ENCODE measurements around the gene TESMIN. TPM values are rescaled to one million over a fixed set of nuclear protein-coding genes. Genes with fewer than 3 reads are reported as not detected.

Gene TESMIN
- total RNA-seq, 1 donor from 2014 or later, result 4.9 TPM

GRCh38 chr11:68683536-68684384 lies 67.6 kb downstream of the TESMIN start:
- DNase-seq (ENCODE audit: low spot score), result no peak

DNA sequence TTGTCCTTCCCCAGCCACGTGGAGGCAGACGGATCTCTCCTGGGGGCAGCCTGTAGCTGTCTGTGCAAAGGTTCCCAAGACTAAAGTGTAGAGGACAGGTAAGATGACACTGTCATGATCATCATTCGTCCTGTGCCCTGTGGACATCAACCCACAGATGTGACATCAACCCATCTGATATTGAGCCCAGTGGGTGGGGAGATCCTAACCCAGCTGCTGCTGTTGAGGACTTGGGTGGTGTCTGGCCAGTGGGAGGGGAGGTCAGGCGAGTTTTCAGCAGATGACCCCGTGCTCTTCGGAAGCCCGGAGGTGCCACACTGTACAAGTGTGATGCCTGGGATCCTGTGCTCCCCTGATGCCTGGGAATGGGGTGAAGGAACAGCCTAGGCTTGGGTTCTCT lies 68.2 kb downstream of the TESMIN start:
- no peak for DNase-seq (ENCODE audit: low spot score)

DNA sequence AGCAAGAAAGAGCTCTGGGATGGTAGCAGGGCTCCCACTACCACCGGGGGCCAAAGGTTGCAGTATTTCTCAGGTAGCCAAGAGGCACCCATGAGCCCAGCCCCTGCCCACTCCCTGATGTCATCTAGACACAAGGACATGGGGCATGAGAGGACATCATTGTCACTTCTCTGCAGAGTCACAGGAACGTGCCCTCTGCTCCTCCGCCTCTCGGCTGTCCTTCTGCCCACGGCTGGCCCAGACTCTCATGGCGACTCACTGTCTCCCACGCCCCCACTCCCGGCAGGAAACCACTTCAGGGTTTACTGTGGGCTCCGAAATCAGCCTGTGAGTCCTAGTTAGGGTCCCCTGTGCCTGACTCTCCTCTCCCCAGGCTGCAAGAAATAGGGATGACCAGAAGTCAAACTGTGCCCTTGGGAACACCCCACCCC lies 68.8 kb downstream of the TESMIN start:
- DNase-seq (ENCODE audit: low spot score), result no peak

DNA sequence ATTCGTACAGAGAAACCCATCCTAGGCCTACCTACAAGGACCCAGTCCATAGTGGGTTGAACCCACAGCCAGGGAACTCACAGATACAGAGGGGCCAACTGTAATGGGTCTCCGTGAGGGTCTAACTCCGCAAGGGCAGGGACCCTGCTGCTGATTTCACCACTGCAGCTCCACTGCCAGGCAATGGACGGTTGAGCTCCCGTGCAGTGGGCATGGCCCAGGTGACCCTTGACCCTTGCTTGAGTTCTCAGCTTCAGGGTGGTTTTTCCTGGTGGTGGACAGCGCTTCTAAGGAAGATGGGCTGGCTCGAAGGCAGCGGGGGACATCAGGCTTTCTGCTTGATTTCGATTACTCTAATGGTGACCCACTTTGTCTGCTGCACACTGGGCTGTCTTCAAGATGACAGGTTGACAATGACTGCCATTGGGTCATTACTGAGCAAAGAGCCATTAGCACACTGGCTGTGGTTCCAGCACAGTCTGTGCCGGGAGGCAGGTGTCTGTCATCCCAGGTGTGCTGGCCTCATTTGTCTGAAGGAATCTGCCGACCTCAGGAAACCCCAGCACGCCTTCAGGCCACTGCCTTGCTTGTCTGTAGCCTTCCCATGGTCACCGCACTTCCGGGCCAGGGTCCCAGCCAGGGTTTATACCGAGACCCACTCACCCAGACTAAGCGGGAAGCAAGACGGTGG lies 70.6 kb downstream of the TESMIN start:
- DNase-seq (ENCODE audit: low spot score), result no peak

GRCh38 chr11:68678031-68678441 lies 73.3 kb downstream of the TESMIN start:
- no peak for DNase-seq (ENCODE audit: low spot score)

DNA sequence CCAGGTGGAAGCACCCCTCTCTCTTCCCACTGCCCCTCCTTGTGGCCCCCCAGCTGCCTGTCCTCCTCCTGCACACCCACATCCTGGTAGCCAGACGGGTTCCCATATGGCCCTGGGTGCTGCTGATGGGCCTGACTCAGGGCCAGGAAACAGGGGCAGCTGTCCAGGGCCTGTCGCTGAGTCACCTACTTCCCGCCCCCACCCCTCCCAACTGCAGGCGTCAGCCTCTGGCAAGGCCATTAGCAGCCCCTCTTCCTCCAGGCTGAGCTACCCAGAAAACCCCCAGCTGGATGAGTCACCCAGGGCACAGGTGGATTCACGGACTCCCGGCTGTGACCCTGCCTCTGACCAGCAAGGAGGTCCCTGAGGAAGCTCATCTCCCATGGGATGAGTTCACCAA lies 73.9 kb downstream of the TESMIN start:
- no peak for DNase-seq (ENCODE audit: low spot score)

GRCh38 chr11:68674461-68674860 lies 76.9 kb downstream of the TESMIN start:
- no peak for DNase-seq (ENCODE audit: low spot score)

- DNase-seq (ENCODE audit: low spot score), result no peak
Observed at GRCh38 chr11:68673991-68674390, 77.3 kb downstream of the TESMIN start.

GRCh38 chr11:68673306-68673945 lies 77.9 kb downstream of the TESMIN start:
- no peak for DNase-seq (ENCODE audit: low spot score)

GRCh38 chr11:68670208-68670992 lies 80.9 kb downstream of the TESMIN start:
- DNase-seq (ENCODE audit: low spot score), result no peak

DNA sequence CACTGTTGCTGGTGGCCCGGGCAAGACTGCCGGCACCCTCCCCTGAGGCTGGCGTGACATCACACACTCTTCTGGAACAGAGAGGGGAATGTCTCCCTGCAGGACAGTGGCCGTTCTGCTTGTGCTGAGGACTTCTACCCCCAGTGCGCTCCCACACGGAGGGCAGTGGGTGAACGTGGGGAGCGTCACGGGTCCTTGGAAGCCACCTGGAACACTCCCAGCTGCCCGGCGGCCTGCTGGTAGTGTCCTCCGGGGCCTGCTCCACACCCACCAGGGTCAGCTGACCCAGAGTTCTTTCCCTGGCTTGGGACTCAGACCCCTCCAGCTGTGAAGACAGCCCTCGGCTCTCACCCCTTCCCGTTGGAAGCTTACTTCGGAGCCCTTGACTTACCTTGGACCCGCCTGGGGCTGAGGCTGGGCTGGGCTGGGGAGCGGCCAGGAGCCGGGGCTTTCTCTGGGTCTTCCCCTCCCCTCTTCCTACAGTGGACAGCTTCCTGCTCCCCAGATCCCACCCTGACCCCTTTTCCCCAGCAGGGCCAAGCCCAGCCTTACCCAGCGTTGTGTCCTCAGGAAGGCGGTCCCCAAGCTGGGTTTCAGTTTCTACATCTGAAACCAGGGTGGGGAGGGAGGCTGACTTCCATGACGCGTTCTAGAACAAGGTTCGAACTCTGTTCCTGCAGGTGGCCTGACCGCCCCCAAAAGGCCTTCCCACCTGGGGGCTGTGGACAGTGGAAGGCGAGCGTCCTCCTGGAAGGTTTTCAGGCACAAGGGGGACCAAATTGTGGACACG lies 81.8 kb downstream of the TESMIN start:
- no peak for DNase-seq (ENCODE audit: low spot score)

DNA sequence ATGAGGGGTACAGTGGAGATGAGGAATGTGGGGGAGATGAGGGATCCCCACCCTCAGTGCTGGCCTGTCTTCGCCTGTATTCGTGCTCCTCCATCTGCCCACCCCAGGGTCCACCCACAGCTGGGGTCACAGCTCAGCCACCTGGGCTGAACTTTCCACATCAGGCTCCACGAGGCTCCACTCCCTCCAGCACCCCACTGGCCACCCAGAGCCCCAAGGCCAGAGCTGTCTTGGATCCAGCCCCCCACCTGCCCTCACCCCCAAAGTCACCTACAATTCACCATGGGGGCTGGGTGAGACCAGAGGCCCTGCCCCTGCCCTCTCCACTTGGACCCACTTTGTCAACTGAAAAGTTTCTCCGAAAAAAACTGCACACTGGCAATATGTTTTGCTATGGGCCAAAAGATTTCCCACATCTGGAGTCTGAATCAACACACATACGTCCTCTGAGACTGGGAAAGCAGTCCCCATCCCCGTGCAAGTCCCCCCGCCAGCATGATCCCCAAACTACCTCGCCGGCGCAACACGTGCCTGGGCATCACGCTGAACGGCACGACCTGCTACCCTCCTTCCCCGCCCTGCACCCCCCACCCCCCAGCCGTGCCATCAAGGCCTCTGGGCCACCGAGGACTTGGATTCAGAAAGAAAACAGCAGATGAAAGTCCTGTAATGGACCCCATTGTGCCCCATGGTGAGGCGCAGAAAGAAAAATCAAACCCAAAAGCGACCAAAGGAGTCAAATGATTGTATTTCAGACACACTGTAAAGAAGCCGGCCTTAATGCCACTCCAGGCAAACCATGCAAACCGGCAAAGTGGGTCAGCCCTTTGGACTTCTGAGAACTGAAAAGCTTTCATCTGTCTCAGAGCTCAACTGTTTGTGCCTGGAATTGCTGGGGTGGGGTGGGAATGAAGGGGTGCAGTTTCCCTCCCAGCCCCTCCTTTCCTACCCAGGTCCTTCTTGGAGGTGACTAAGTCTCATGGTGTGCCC lies 83.5 kb downstream of the TESMIN start:
- DNase-seq (ENCODE audit: low spot score), result no peak

GRCh38 chr11:68666849-68667248 lies 84.5 kb downstream of the TESMIN start:
- no peak for DNase-seq (ENCODE audit: low spot score)

DNA sequence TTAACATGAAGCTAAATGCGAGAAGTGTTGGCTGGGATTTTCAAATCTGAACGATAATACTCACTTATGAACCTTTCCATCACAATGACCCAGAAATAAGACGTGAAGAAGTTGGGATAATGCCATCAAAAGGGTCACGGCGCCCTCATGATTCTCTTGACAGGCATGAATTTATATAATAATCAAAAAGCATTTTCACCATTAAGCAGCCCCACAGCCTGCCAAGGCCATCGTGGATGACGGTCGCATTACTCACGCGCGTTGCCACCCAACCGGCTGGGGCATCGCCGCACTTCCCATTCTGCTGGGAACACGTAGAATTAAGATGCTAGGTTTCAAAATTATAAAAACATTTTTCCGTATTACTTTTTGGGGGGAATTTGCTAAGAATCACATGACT lies 85.9 kb downstream of the TESMIN start:
- no peak for DNase-seq (ENCODE audit: low spot score)

DNA sequence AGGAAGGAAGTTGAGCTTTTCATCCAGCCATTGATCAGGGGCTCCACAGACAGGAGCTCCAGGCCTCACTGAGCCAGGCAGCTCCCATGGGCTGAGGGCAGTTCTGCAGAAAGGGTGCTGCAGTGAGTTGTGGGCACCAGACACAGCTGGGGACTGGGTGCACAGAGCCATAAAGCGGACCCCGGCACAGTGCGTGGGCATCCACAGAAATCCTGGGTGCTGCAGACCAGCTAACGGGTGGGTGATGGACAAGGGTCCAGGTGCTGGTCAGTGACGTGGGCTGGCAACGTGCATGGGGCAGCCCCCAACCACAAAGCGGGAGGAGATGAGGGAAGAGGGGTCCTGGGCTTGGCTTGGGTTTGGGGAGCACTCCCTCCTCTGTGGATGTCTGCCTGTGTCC lies 86.4 kb downstream of the TESMIN start:
- DNase-seq (ENCODE audit: low spot score), result no peak

DNA sequence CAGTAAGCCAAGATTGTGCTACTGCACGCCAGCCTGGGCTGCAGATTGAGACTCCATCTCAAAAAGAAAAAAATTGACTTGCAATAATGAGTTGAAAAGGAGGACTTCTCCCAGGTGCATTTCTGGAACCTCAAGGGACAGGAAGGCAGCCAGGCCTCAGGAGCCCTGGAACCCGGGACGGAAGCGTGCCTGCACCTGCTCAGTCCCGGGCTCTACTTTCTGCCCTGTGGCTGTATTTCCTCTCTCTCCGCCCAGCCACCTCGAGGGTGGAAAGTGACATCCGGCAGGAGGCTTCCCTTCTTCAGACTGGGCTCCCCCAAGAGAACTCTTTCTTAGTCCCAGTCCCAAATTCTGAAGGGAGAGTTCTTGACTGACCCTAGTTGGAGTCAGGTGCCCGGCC lies 87.2 kb downstream of the TESMIN start:
- DNase-seq (ENCODE audit: low spot score), result no peak

- DNase-seq (ENCODE audit: low spot score), result no peak
Observed at GRCh38 chr11:68663482-68664010, 87.8 kb downstream of the TESMIN start.

- DNase-seq (ENCODE audit: low spot score), result no peak
Observed at GRCh38 chr11:68661697-68662603, 89.4 kb downstream of the TESMIN start.
